Neural crest cell (in vitro differentiated cells): ENCODE results near the gene ANOS1. TPM values are rescaled to one million over a fixed set of nuclear protein-coding genes. Genes with fewer than 3 reads are reported as not detected.

Experiments
- DNase-seq: peaks from one replicate; pipeline ENCODE4 v3.0.0; 2021; ENCODE audit warnings: low read depth, mixed read lengths, low spot score
- H3K27ac Mint-ChIP-seq: one replicate; pipeline ENCODE4 v1.8.0; 2021; ENCODE audit warnings: mild to moderate bottlenecking, mixed read lengths; ENCODE audit not compliant: unreplicated experiment
- H3K27me3 Mint-ChIP-seq: 2 replicates; pipeline ENCODE4 v1.8.0; 2021; ENCODE audit warnings: low read depth, mild to moderate bottlenecking, mixed read lengths
- H3K36me3 Mint-ChIP-seq: 2 replicates; pipeline ENCODE4 v1.8.0; 2021; ENCODE audit warnings: low read depth, mild to moderate bottlenecking, mixed read lengths
- H3K4me1 Mint-ChIP-seq: 2 replicates; pipeline ENCODE4 v1.8.0; 2021; ENCODE audit warnings: mixed read lengths
- H3K4me3 Mint-ChIP-seq: one replicate; pipeline ENCODE4 v1.8.0; 2021; ENCODE audit warnings: mild to moderate bottlenecking, mixed read lengths
- H3K9me3 Mint-ChIP-seq: 2 replicates; pipeline ENCODE4 v1.8.0; 2021; ENCODE audit warnings: mixed read lengths
- CTCF ChIP-seq: fragments of 200-600 bp; sonication (generic); conservative IDR thresholded peaks from 2 replicates; pipeline ENCODE4 v1.5.0; 2021; ENCODE audit warnings: antibody characterized with exemption, mild to moderate bottlenecking
- total RNA-seq: library from RNA; stranded (reverse); gene quantifications from 2 replicates; pipeline ENCODE4 v1.2.1, GENCODE V29; 2021

The ANOS1 gene
- total RNA-seq, 1 donor from 2014 or later, result 18.1 TPM

- no peak for DNase-seq
- Mint-ChIP-seq H3K36me3 (peaks cover 13% of the 10 kb centered on the region), H3K4me3 (no peak overlapping the region), H3K27ac (no peak overlapping the region), H3K9me3 (no peaks in the 10 kb centered on the region), H3K27me3 (no peaks in the 10 kb centered on the region), H3K4me1 (peaks cover 34% of the 10 kb centered on the region)
- TF ChIP-seq CTCF, result no peak
Measured at GRCh38 chrX:8647176-8647575, 84.8 kb downstream of the ANOS1 start.

- TF ChIP-seq CTCF, result no peak
- Mint-ChIP-seq H3K9me3 (peaks cover 3% of the 10 kb centered on the region), H3K27ac (peak overlapping the region; percentile 97), H3K36me3 (peaks cover 12% of the 10 kb centered on the region), H3K27me3 (no peaks in the 10 kb centered on the region), H3K4me3 (peak overlapping the region; percentile 67), H3K4me1 (peaks cover 67% of the 10 kb centered on the region)
- DNase-seq, result peak; percentile 45
Measured at GRCh38 chrX:8639949-8640475, 91.9 kb downstream of the ANOS1 start.

- no peak overlapping the region for H3K27ac Mint-ChIP-seq
- no peak for TF ChIP-seq CTCF
- no peak overlapping the region for H3K4me3 Mint-ChIP-seq
- peaks cover 3% of the 10 kb centered on the region for H3K9me3 Mint-ChIP-seq
- no peak for DNase-seq
- H3K27me3 Mint-ChIP-seq, result no peaks in the 10 kb centered on the region
- peaks cover 53% of the 10 kb centered on the region for H3K4me1 Mint-ChIP-seq
- peaks cover 9% of the 10 kb centered on the region for H3K36me3 Mint-ChIP-seq
Measured at GRCh38 chrX:8636497-8636896, 95.4 kb downstream of the ANOS1 start.

GRCh38 chrX:8635812-8636211 lies 96.1 kb downstream of the ANOS1 start:
- DNase-seq, result no peak
- Mint-ChIP-seq H3K36me3 (peaks cover 10% of the 10 kb centered on the region), H3K4me3 (no peak overlapping the region), H3K27ac (no peak overlapping the region), H3K27me3 (no peaks in the 10 kb centered on the region), H3K4me1 (peaks cover 46% of the 10 kb centered on the region), H3K9me3 (peaks cover 4% of the 10 kb centered on the region)
- TF ChIP-seq CTCF, result no peak

GRCh38 chrX:8632924-8633323 lies 99.0 kb downstream of the ANOS1 start:
- H3K36me3 Mint-ChIP-seq, result peaks cover 14% of the 10 kb centered on the region
- TF ChIP-seq CTCF, result no peak
- H3K27ac Mint-ChIP-seq, result peak overlapping the region; percentile 1
- peaks cover 32% of the 10 kb centered on the region for H3K4me1 Mint-ChIP-seq
- H3K4me3 Mint-ChIP-seq, result no peak overlapping the region
- no peaks in the 10 kb centered on the region for H3K27me3 Mint-ChIP-seq
- DNase-seq, result no peak
- peaks cover 5% of the 10 kb centered on the region for H3K9me3 Mint-ChIP-seq
